Testis (tissue), 2 donors: ENCODE measurements around the gene SLC7A7.

Experiments used
- POLR2A ChIP-seq: fragments of 450-650 bp; IDR thresholded peaks from one replicate; pipeline ENCODE4 v1.6.1; 2017; ENCODE audit warnings: antibody characterized with exemption, mild to moderate bottlenecking, moderate library complexity
- TF ChIP-seq, protein P1 (sequence below), 3 experiments: fragments of 450-650 bp in 2 of 3; fragments of 200-600 bp in 1 of 3; sonication (generic) in 1 of 3; IDR thresholded peaks; one replicate each; pipeline ENCODE4 v1.5.1; 2016 to 2019; ENCODE audit warnings: antibody characterized with exemption in 3 of 3, mild to moderate bottlenecking in 2 of 3, moderate library complexity in 1 of 3

DNA sequence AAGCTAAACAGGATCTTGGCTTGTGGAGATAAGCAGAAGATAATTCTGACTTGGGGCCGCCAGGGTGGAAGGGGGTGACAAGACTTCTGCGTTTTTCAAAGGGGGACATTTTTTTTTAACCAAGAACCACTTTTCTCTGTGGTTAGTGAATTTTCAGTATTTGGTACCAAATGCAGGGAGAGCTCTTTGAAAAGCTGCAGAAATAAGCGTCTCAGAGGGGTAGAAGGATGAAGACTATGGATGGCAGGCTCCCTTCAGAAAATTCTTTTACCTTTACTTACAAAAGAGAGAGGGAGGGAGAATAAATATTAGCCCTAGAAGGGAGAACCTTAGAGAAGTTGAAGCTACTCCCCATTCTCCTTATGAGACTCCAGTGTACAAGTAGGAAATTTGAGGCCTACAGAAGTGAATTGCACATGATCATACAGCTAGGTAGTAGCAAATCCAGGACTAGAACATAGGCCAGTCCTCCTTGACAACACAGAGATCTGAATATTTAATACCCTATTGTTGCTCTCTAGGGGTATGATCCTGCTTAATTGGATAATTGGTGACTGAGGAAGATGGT, 15.3 kb upstream of the SLC7A7 start:
- TF ChIP-seq, protein P1, sequence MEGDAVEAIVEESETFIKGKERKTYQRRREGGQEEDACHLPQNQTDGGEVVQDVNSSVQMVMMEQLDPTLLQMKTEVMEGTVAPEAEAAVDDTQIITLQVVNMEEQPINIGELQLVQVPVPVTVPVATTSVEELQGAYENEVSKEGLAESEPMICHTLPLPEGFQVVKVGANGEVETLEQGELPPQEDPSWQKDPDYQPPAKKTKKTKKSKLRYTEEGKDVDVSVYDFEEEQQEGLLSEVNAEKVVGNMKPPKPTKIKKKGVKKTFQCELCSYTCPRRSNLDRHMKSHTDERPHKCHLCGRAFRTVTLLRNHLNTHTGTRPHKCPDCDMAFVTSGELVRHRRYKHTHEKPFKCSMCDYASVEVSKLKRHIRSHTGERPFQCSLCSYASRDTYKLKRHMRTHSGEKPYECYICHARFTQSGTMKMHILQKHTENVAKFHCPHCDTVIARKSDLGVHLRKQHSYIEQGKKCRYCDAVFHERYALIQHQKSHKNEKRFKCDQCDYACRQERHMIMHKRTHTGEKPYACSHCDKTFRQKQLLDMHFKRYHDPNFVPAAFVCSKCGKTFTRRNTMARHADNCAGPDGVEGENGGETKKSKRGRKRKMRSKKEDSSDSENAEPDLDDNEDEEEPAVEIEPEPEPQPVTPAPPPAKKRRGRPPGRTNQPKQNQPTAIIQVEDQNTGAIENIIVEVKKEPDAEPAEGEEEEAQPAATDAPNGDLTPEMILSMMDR (IDR thresholded peaks at IDR 0.05): no peak
- TF ChIP-seq POLR2A: no peak
